ENCODE measurements around the gene LCN15.

The LCN15 gene

GRCh38 chr9:136763649-136764035, 676 bp downstream of the LCN15 start:
- no peak overlapping the region; the same call in 1 of the 2 replicates for H3K27ac ChIP-seq
- TF ChIP-seq, protein P1, sequence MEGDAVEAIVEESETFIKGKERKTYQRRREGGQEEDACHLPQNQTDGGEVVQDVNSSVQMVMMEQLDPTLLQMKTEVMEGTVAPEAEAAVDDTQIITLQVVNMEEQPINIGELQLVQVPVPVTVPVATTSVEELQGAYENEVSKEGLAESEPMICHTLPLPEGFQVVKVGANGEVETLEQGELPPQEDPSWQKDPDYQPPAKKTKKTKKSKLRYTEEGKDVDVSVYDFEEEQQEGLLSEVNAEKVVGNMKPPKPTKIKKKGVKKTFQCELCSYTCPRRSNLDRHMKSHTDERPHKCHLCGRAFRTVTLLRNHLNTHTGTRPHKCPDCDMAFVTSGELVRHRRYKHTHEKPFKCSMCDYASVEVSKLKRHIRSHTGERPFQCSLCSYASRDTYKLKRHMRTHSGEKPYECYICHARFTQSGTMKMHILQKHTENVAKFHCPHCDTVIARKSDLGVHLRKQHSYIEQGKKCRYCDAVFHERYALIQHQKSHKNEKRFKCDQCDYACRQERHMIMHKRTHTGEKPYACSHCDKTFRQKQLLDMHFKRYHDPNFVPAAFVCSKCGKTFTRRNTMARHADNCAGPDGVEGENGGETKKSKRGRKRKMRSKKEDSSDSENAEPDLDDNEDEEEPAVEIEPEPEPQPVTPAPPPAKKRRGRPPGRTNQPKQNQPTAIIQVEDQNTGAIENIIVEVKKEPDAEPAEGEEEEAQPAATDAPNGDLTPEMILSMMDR (conservative IDR thresholded peaks at IDR 0.05) = no peak

GRCh38 chr9:136762915-136763648, 1.2 kb downstream of the LCN15 start:
- no peak overlapping the region; the same call in 1 of the 2 replicates for H3K27ac ChIP-seq
- TF ChIP-seq, protein P1 (conservative IDR thresholded peaks at IDR 0.05) = no peak

GRCh38 chr9:136762221-136762691, 2.1 kb downstream of the LCN15 start:
- TF ChIP-seq, protein P1 (conservative IDR thresholded peaks at IDR 0.05) = no peak
- no peak overlapping the region for H3K27ac ChIP-seq

GRCh38 chr9:136761545-136761981, 2.8 kb downstream of the LCN15 start:
- peak overlapping the region; percentile 20; the same call in 1 of the 2 replicates for H3K27ac ChIP-seq
- TF ChIP-seq, protein P1 (conservative IDR thresholded peaks at IDR 0.05) = no peak

- H3K27ac ChIP-seq = peak overlapping the region; percentile 20; the same call in 1 of the 2 replicates
- TF ChIP-seq, protein P1 (conservative IDR thresholded peaks at IDR 0.05) = peak; percentile 89
Measured at GRCh38 chr9:136760834-136761544, 3.3 kb downstream of the LCN15 start.

DNA sequence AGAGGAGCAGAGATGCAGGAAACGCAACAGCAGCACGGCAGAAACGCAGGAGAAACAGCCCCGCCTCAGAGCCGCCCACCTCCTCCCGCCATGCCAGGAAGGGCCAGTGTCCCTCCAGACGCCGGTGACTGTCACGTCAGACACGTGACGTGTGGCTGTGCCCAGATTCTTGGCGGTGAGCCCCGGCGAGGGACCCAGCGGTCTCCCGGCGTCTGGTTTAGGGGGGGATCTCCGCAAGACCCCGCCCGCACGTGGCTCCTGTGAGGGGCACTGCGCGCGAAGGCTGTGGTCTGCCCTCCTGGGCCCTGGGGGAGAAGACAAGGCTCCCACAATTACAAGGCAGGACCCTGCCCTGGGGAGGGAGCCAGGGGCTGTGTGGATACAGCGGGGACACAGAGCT, 3.9 kb downstream of the LCN15 start:
- TF ChIP-seq, protein P1 (conservative IDR thresholded peaks at IDR 0.05) = no peak

More for the DNA sequence above, 3.9 kb downstream of the LCN15 start:
- H3K27ac ChIP-seq = peak overlapping the region; percentile 20; the same call in 1 of the 2 replicates

Measured in VCaP (cell line).